HEK293 (cell line): ENCODE measurements around the gene IGFBPL1.

Source experiments
- CTCF ChIA-PET: fragments of 350-600 bp; formaldehyde crosslinking; extraction: SDS; loops from one replicate; lab custom pipeline; 2021; ENCODE audit warnings: antibody characterized with exemption; lab: Yijun Ruan, JAX
- POLR2A ChIA-PET: fragments of 300-600 bp; formaldehyde crosslinking; extraction: SDS; loops from one replicate; lab custom pipeline; 2020; ENCODE audit warnings: antibody characterized with exemption, inconsistent platforms; lab: Yijun Ruan, JAX
- H3K27ac ChIP-seq: fragments of 200-500 bp; sonication (Bioruptor generic); 2 replicates; pipeline ENCODE4 v1.5.1; 2014; ENCODE audit warnings: low read depth, low read length, control low read depth, inconsistent platforms; ENCODE audit errors: extremely low read depth
- H3K36me3 ChIP-seq, 2 experiments: fragments of 200-500 bp in 1 of 2; sonication (Bioruptor generic) in 1 of 2; 1 replicate in 1 of 2; 2 replicates in 1 of 2; pipeline ENCODE4 v1.5.1; 2014 to 2017; ENCODE audit warnings: inconsistent platforms in 2 of 2, low read length in 2 of 2; ENCODE audit not compliant: control insufficient read depth in 2 of 2, insufficient read depth in 1 of 2
- H3K4me1 ChIP-seq: fragments of 200-500 bp; sonication (Bioruptor generic); 2 replicates; pipeline ENCODE4 v1.5.1; 2014; ENCODE audit warnings: mild to moderate bottlenecking, low read length, inconsistent platforms; ENCODE audit not compliant: control insufficient read depth, insufficient read depth
- H3K4me3 ChIP-seq: 2 replicates; pipeline ENCODE4 v1.5.1; 2011; ENCODE audit warnings: low read depth, mild to moderate bottlenecking, control low read depth, low read length, moderate library complexity
- H3K9me3 ChIP-seq: fragments of 200-500 bp; sonication (Bioruptor generic); 2 replicates; pipeline ENCODE4 v1.5.1; 2014; ENCODE audit warnings: low read depth, low read length, inconsistent platforms; ENCODE audit not compliant: control insufficient read depth, insufficient read depth
- HOXA7 ChIP-seq: sonication (generic); formaldehyde crosslinking; IDR thresholded peaks from 2 replicates; pipeline ENCODE4 v1.8.1; 2022; ENCODE audit warnings: missing genetic modification reagents, borderline replicate concordance
- KLF9 ChIP-seq: fragments of 450-650 bp; formaldehyde crosslinking; IDR thresholded peaks from 2 replicates; pipeline ENCODE4 v1.5.1; 2016; ENCODE audit warnings: missing biosample characterization, missing genetic modification characterization, low read depth
- OVOL3 ChIP-seq: fragments of 450-650 bp; formaldehyde crosslinking; IDR thresholded peaks from 2 replicates; pipeline ENCODE4 v1.5.1; 2016; ENCODE audit warnings: missing biosample characterization, missing genetic modification characterization
- PBX3 ChIP-seq: sonication (generic); formaldehyde crosslinking; IDR thresholded peaks from 2 replicates; pipeline ENCODE4 v1.8.1; 2022; ENCODE audit warnings: mild to moderate bottlenecking, moderate library complexity, missing genetic modification reagents
- SP2 ChIP-seq: fragments of 450-650 bp; formaldehyde crosslinking; IDR thresholded peaks from 2 replicates; pipeline ENCODE4 v1.5.1; 2016; ENCODE audit warnings: missing biosample characterization, missing genetic modification characterization
- TCF7L2 ChIP-seq: IDR thresholded peaks from 2 replicates; pipeline ENCODE4 v1.6.1; 2011; ENCODE audit warnings: low read depth, mild to moderate bottlenecking, inconsistent platforms, low read length, moderate library complexity, borderline replicate concordance
- ZBTB44 ChIP-seq: fragments of 450-650 bp; IDR thresholded peaks from 2 replicates; pipeline ENCODE4 v1.5.1; 2018; ENCODE audit warnings: missing biosample characterization, mild to moderate bottlenecking, missing genetic modification characterization
- ZNF175 ChIP-seq: fragments of 450-650 bp; formaldehyde crosslinking; IDR thresholded peaks from 2 replicates; pipeline ENCODE4 v1.5.1; 2016; ENCODE audit warnings: missing biosample characterization, missing genetic modification characterization
- ZNF18 ChIP-seq: fragments of 450-650 bp; formaldehyde crosslinking; IDR thresholded peaks from 2 replicates; pipeline ENCODE4 v1.5.1; 2016; ENCODE audit warnings: missing biosample characterization, missing genetic modification characterization
- ZNF26 ChIP-seq: fragments of 450-650 bp; formaldehyde crosslinking; IDR thresholded peaks from 2 replicates; pipeline ENCODE4 v1.5.1; 2016; ENCODE audit warnings: missing biosample characterization, missing genetic modification characterization
- ZNF266 ChIP-seq: fragments of 450-650 bp; formaldehyde crosslinking; IDR thresholded peaks from 2 replicates; pipeline ENCODE4 v1.5.1; 2016; ENCODE audit warnings: missing biosample characterization, missing genetic modification characterization, low read depth
- ZNF302 ChIP-seq: fragments of 450-650 bp; formaldehyde crosslinking; IDR thresholded peaks from 2 replicates; pipeline ENCODE4 v1.5.1; 2016; ENCODE audit warnings: missing biosample characterization, missing genetic modification characterization, low read depth
- ZNF555 ChIP-seq: fragments of 450-650 bp; formaldehyde crosslinking; conservative IDR thresholded peaks from 2 replicates; pipeline ENCODE4 v1.5.1; 2017; ENCODE audit warnings: missing biosample characterization, mild to moderate bottlenecking, missing genetic modification characterization, inconsistent platforms
- ZNF610 ChIP-seq: fragments of 450-650 bp; formaldehyde crosslinking; IDR thresholded peaks from 2 replicates; pipeline ENCODE4 v1.5.1; 2016; ENCODE audit warnings: missing biosample characterization, missing genetic modification characterization, borderline replicate concordance
- ZNF621 ChIP-seq: fragments of 450-650 bp; formaldehyde crosslinking; IDR thresholded peaks from 2 replicates; pipeline ENCODE4 v1.5.1; 2017; ENCODE audit warnings: missing biosample characterization, missing genetic modification characterization
- ZNF626 ChIP-seq: fragments of 450-650 bp; sonication (Bioruptor Pico); formaldehyde crosslinking; IDR thresholded peaks from 2 replicates; pipeline ENCODE4 v1.5.1; 2018; ENCODE audit warnings: missing biosample characterization, missing genetic modification characterization, inconsistent platforms
- ZNF645 ChIP-seq: fragments of 450-650 bp; formaldehyde crosslinking; IDR thresholded peaks from 2 replicates; pipeline ENCODE4; 2016; ENCODE audit warnings: missing biosample characterization, missing genetic modification characterization
- ZNF776 ChIP-seq: fragments of 450-650 bp; formaldehyde crosslinking; IDR thresholded peaks from 2 replicates; pipeline ENCODE4 v1.5.0; 2017; ENCODE audit warnings: missing biosample characterization, missing genetic modification characterization, borderline replicate concordance
- ZNF777 ChIP-seq: fragments of 450-650 bp; formaldehyde crosslinking; IDR thresholded peaks from 2 replicates; pipeline ENCODE4 v1.5.1; 2017; ENCODE audit warnings: missing biosample characterization, missing genetic modification characterization, borderline replicate concordance
- ZNF837 ChIP-seq: fragments of 450-650 bp; formaldehyde crosslinking; IDR thresholded peaks from 2 replicates; pipeline ENCODE4 v1.5.1; 2016; ENCODE audit warnings: missing biosample characterization, missing genetic modification characterization
- ZSCAN16 ChIP-seq: fragments of 450-650 bp; formaldehyde crosslinking; IDR thresholded peaks from 2 replicates; pipeline ENCODE4 v1.5.1; 2016; ENCODE audit warnings: missing biosample characterization, missing genetic modification characterization
- TF ChIP-seq, protein P1 (sequence below): fragments of 450-650 bp; formaldehyde crosslinking; IDR thresholded peaks from 2 replicates; pipeline ENCODE4 v1.5.1; 2016; ENCODE audit warnings: missing biosample characterization, missing genetic modification characterization
- TF ChIP-seq, protein P2 (sequence below): fragments of 450-650 bp; formaldehyde crosslinking; IDR thresholded peaks from 2 replicates; pipeline ENCODE4 v1.5.1; 2016; ENCODE audit warnings: missing biosample characterization, missing genetic modification characterization

The IGFBPL1 gene

GRCh38 chr9:38387066-38387465 is 37.2 kb downstream of the IGFBPL1 start:
- H3K4me3 ChIP-seq: no peak overlapping the region
- H3K36me3 ChIP-seq: no peaks in the 10 kb centered on the region
- CTCF ChIA-PET: interaction anchor here (0.6 to 1.5 kb wide), 2 partner anchors 14 to 17 kb away, joined by 3 to 6 read pairs; no protein-coding TSS in a partner anchor
- no peak for TF ChIP-seq ZNF626 (tag by site-specific recombination)
- no peak for TF ChIP-seq ZNF302 (tag by site-specific recombination)
- no peak for TF ChIP-seq ZNF555 (tag by site-specific recombination)
- no peak for TF ChIP-seq ZNF18 (tag by site-specific recombination)
- H3K9me3 ChIP-seq: no peaks in the 10 kb centered on the region
- no peaks in the 10 kb centered on the region for H3K4me1 ChIP-seq
- POLR2A ChIA-PET: no interaction called here
- H3K27ac ChIP-seq: no peak overlapping the region

GRCh38 chr9:38386319-38386895 is 37.8 kb downstream of the IGFBPL1 start:
- H3K9me3 ChIP-seq: no peaks in the 10 kb centered on the region
- TF ChIP-seq ZNF175 (tag by site-specific recombination): no peak
- TF ChIP-seq, protein P1, sequence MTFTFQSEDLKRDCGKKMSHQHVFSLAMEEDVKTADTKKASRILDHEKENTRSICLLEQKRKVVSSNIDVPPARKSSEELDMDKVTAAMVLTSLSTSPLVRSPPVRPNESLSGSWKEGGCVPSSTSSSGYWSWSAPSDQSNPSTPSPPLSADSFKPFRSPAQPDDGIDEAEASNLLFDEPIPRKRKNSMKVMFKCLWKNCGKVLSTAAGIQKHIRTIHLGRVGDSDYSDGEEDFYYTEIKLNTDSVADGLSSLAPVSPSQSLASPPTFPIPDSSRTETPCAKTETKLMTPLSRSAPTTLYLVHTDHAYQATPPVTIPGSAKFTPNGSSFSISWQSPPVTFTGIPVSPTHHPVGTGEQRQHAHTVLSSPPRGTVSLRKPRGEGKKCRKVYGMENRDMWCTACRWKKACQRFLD (tag by site-specific recombination): no peak
- no peak for TF ChIP-seq ZNF645
- TF ChIP-seq, protein P2, sequence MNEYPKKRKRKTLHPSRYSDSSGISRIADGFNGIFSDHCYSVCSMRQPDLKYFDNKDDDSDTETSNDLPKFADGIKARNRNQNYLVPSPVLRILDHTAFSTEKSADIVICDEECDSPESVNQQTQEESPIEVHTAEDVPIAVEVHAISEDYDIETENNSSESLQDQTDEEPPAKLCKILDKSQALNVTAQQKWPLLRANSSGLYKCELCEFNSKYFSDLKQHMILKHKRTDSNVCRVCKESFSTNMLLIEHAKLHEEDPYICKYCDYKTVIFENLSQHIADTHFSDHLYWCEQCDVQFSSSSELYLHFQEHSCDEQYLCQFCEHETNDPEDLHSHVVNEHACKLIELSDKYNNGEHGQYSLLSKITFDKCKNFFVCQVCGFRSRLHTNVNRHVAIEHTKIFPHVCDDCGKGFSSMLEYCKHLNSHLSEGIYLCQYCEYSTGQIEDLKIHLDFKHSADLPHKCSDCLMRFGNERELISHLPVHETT (tag by site-specific recombination): no peak
- TF ChIP-seq ZBTB44: no peak
- no peak for TF ChIP-seq ZNF266 (tag by site-specific recombination)
- no peak for TF ChIP-seq ZSCAN16
- TF ChIP-seq SP2 (tag by site-specific recombination): no peak
- no peak for TF ChIP-seq ZNF777
- no peak for TF ChIP-seq ZNF621 (tag by site-specific recombination)
- no peak for TF ChIP-seq PBX3 (CRISPR knock-in tag)
- no peak for TF ChIP-seq TCF7L2
- no peak for TF ChIP-seq KLF9
- no peak for TF ChIP-seq OVOL3 (tag by site-specific recombination)
- no peak for TF ChIP-seq ZNF26
- no peak for TF ChIP-seq ZNF610
- no peak for TF ChIP-seq ZNF776
- no peak for TF ChIP-seq HOXA7 (CRISPR knock-in tag)
- TF ChIP-seq ZNF837 (tag by site-specific recombination): no peak
- no peak overlapping the region for H3K27ac ChIP-seq
- no peaks in the 10 kb centered on the region for H3K36me3 ChIP-seq
- ChIA-PET POLR2A (no interaction called here), CTCF (interaction anchor here (1.5 kb wide), 1 partner anchor 13 kb away, joined by 6 read pairs; no protein-coding TSS in a partner anchor)
- no peaks in the 10 kb centered on the region for H3K4me1 ChIP-seq
- no peak overlapping the region for H3K4me3 ChIP-seq
